CD8-positive, alpha-beta memory T cell (primary cell): Measurements from ENCODE around the gene ZNF839. TPM values are rescaled to one million over a fixed set of nuclear protein-coding genes. Genes with fewer than 3 reads are reported as not detected.
A peak's percentile ranks its signal among the peaks of the same experiment; 100 is the strongest.

ENCODE experiments used
- CTCF ChIA-PET: fragments of 350-600 bp; sonication (Branson Sonifier 250); formaldehyde crosslinking; loops from one replicate; lab custom pipeline; 2021; ENCODE audit warnings: antibody characterized with exemption; lab: Charles Lee
- POLR2A ChIA-PET: fragments of 350-600 bp; sonication (Branson Sonifier 250); formaldehyde crosslinking; loops from one replicate; lab custom pipeline; 2021; ENCODE audit warnings: antibody characterized with exemption; lab: Charles Lee
- DNase-seq, 5 donors: peaks; one replicate each; pipeline versions ENCODE4 v3.0.0 to v3.0.0-alpha.2; 2020 to 2022; ENCODE audit warnings: mixed read lengths in 1 of 5
- H3K27ac ChIP-seq: one replicate; pipeline ENCODE4 v1.7.0; 2013; ENCODE audit warnings: low read depth, mild to moderate bottlenecking, low read length, moderate library complexity
- H3K27me3 ChIP-seq: 2 replicates; pipeline ENCODE4 v1.7.0; 2013; ENCODE audit warnings: low read length, mild to moderate bottlenecking; ENCODE audit not compliant: insufficient read depth, poor library complexity, severe bottlenecking
- H3K36me3 ChIP-seq: 2 replicates; pipeline ENCODE4 v1.7.0; 2013; ENCODE audit warnings: mild to moderate bottlenecking, low read length, moderate library complexity; ENCODE audit not compliant: insufficient read depth
- H3K4me1 ChIP-seq: 2 replicates; pipeline ENCODE4 v1.7.0; 2013; ENCODE audit warnings: mild to moderate bottlenecking, low read length, moderate library complexity; ENCODE audit not compliant: insufficient read depth
- H3K4me3 ChIP-seq: 2 replicates; pipeline ENCODE4 v1.7.0; 2013; ENCODE audit warnings: mild to moderate bottlenecking, low read length
- H3K9me3 ChIP-seq: 2 replicates; pipeline ENCODE4 v1.7.0; 2013; ENCODE audit warnings: mild to moderate bottlenecking, low read length
- H3K27ac Mint-ChIP-seq, 8 donors: one replicate each; pipeline ENCODE4 v1.8.0; 2020 to 2021; ENCODE audit warnings: mixed read lengths in 8 of 8, mild to moderate bottlenecking in 6 of 8, inconsistent platforms in 3 of 8, moderate library complexity in 3 of 8
- H3K27me3 Mint-ChIP-seq, 2 donors: one replicate each; pipeline ENCODE4 v1.8.0; 2020 to 2021; ENCODE audit warnings: mixed read lengths in 2 of 2, mild to moderate bottlenecking in 1 of 2, moderate library complexity in 1 of 2
- H3K36me3 Mint-ChIP-seq, 3 donors: one replicate each; pipeline ENCODE4 v1.8.0; 2020 to 2021; ENCODE audit warnings: mixed read lengths in 3 of 3, inconsistent platforms in 1 of 3, mild to moderate bottlenecking in 1 of 3
- H3K4me1 Mint-ChIP-seq, 3 donors: one replicate each; pipeline ENCODE4 v1.8.0; 2020 to 2021; ENCODE audit warnings: mixed read lengths in 3 of 3, inconsistent platforms in 1 of 3, mild to moderate bottlenecking in 1 of 3
- H3K4me3 Mint-ChIP-seq, 7 donors: one replicate each; pipeline ENCODE4 v1.8.0; 2020 to 2021; ENCODE audit warnings: mixed read lengths in 7 of 7, mild to moderate bottlenecking in 6 of 7, moderate library complexity in 4 of 7, inconsistent platforms in 2 of 7
- H3K9me3 Mint-ChIP-seq, 5 donors: one replicate each; pipeline ENCODE4 v1.8.0; 2020 to 2022; ENCODE audit warnings: mixed read lengths in 5 of 5, mild to moderate bottlenecking in 3 of 5, moderate library complexity in 2 of 5, inconsistent platforms in 1 of 5
- polyA plus RNA-seq: library from polyadenylated mRNA; unstranded; fragments of 300-500 nt; fragmentation: Illumina TruSeq; gene quantifications from one replicate; pipeline ENCODE4 v1.2.3, GENCODE V29; 2021
- total RNA-seq, 2 experiments: library from RNA; stranded (reverse); gene quantifications; one replicate each; pipeline ENCODE4 v1.2.3, GENCODE V29; 2021

Gene ZNF839
- total and polyA plus RNA-seq, 3 experiments from 2014 or later, result 7.2 to 14.0 (median 12.9) TPM

DNA sequence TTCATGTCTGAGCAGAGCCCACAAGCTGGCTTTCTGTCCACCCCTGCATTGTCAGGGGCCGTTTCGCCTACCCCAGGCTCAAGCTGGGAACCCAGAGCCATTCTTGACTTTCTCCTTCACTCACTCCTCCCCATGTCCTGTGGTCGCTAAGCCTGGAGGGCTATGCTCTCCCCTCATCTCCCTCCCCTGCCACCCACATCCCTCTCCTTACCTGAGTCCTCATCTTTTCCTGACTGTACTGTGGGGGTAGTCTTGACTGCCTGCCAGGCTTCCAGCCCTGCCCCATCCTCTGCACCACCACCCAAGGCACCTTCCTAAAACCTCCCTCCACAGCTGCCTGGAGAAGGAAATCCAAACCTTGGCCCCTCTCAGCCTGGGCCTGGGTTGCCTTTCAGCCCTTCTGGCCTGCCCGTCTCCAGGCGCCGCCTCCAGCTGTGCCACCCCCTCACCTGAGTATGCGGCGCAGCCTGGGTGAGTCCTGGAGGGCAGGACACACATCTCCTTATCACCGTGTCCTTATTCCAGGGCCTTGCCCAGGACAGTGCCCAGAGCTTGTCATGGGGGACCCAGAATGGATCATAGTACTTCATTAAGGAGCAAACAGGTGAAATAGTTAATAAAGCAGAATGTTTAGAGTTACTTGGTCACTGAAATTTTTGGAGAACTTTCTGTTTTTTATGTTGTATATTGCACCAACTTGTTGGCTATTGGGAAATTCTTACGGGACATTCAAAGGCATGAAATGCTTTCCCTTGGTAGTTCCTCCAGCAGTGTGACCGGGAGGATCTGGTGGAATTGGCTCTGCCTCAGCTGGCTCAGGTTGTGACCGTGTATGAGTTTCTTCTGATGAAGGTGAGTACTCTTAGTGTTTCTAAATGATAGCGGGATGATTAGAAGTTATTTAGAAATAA is 14.5 kb downstream of the ZNF839 start:
- H3K4me1 Mint-ChIP-seq, result no peaks in the 10 kb centered on the region
- no peaks in the 10 kb centered on the region for H3K9me3 Mint-ChIP-seq
- no peaks in the 10 kb centered on the region for H3K9me3 ChIP-seq
- peaks cover 5% of the 10 kb centered on the region for H3K36me3 ChIP-seq
- no peaks in the 10 kb centered on the region for H3K27me3 ChIP-seq
- H3K4me3 ChIP-seq, result no peak overlapping the region
- H3K4me3 Mint-ChIP-seq, result no peak overlapping the region
- no peaks in the 10 kb centered on the region for H3K4me1 ChIP-seq
- no peak overlapping the region for H3K27ac ChIP-seq
- H3K27ac Mint-ChIP-seq, result peak overlapping the region in 2 of 8 donors; percentile 17 to 90
- no peak for DNase-seq
- CTCF ChIA-PET, result interaction anchor here (1.2 to 2.0 kb wide), 3 partner anchors 13 to 20 kb away, joined by 3 to 6 read pairs (median 5); no protein-coding TSS in a partner anchor
- no peaks in the 10 kb centered on the region for H3K27me3 Mint-ChIP-seq
- peaks cover 12 to 61% (median 14%) of the 10 kb centered on the region in 3 donors for H3K36me3 Mint-ChIP-seq
- POLR2A ChIA-PET, result no interaction called here

DNA sequence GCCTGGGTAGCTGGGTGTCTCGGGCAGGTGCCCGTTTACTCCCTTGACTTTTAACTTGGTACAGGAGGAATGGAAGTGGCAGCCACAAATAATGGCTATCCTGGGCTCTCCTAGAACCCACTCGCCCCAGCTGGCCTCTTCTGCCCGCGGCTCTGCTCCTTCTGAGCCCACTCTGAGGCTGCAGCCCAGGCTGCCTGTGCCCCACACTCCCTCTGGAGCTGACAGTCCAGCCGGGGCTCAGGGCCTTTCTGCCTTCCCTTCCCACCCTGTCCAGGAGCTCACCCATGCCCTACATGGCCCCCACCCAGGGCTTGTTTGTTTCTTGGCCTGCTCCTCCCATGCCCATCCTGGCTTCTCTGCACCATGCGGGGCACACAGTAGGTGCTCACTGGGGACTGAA is 15.6 kb downstream of the ZNF839 start:
- POLR2A ChIA-PET, result no interaction called here

DNA sequence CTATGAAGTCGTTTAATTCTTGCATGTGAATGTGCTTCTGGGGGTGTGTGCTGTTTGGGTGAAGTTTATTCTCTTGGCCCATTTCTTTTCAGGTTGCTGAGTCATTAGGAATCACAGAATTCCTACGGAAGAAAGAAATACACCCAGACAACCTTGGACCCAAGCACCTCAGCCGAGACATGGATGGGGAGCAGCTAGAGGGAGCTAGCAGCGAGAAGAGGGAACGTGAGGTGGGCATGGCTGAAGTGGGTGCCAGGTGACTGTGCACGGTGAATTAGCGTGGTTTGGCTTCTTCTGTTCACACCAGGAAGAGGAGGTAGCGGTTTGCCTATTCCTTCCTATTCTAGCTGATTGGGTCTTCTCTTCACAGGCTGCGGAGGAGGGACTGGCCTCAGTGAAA is 19.2 kb downstream of the ZNF839 start:
- Mint-ChIP-seq H3K4me1 (no peaks in the 10 kb centered on the region), H3K27me3 (no peaks in the 10 kb centered on the region), H3K36me3 (peaks cover 9 to 71% (median 12%) of the 10 kb centered on the region in 3 donors), H3K4me3 (no peak overlapping the region), H3K27ac (peak overlapping the region in 3 of 8 donors; percentile 10 to 83 (median 51)), H3K9me3 (no peaks in the 10 kb centered on the region)
- POLR2A ChIA-PET, result no interaction called here
- DNase-seq, result no peak
- no peak overlapping the region for H3K27ac ChIP-seq
- no peaks in the 10 kb centered on the region for H3K9me3 ChIP-seq
- H3K4me1 ChIP-seq, result no peaks in the 10 kb centered on the region
- no peak overlapping the region for H3K4me3 ChIP-seq
- no peaks in the 10 kb centered on the region for H3K27me3 ChIP-seq
- CTCF ChIA-PET, result no interaction called here
- H3K36me3 ChIP-seq, result peaks cover 2% of the 10 kb centered on the region

More for the DNA sequence above, 15.6 kb downstream of the ZNF839 start:
- no peak overlapping the region for H3K27ac ChIP-seq
- Mint-ChIP-seq H3K4me3 (no peak overlapping the region), H3K36me3 (peaks cover 12 to 64% (median 14%) of the 10 kb centered on the region in 3 donors), H3K4me1 (no peaks in the 10 kb centered on the region), H3K27ac (no peak overlapping the region), H3K9me3 (no peaks in the 10 kb centered on the region), H3K27me3 (no peaks in the 10 kb centered on the region)
- H3K27me3 ChIP-seq, result no peaks in the 10 kb centered on the region
- DNase-seq, result no peak
- H3K4me1 ChIP-seq, result no peaks in the 10 kb centered on the region
- no peak overlapping the region for H3K4me3 ChIP-seq
- peaks cover 5% of the 10 kb centered on the region for H3K36me3 ChIP-seq
- H3K9me3 ChIP-seq, result no peaks in the 10 kb centered on the region
- CTCF ChIA-PET, result interaction anchor here (1.4 to 2.8 kb wide), 2 partner anchors 18 to 21 kb away, joined by 3 to 9 read pairs; no protein-coding TSS in a partner anchor

DNA sequence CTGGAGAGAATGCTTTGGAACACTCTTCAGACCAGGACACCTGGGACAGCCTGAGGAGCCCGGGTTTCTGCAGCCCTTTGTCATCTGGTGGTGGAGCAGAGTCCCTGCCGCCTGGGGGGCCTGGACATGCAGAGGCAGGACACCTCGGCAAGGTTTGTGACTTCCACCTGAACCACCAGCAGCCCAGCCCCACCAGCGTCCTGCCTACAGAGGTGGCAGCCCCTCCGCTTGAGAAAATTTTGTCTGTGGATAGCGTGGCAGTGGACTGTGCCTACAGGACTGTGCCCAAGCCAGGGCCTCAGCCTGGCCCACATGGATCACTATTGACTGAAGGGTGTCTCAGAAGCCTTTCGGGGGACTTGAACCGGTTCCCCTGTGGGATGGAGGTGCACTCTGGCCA is 22.0 kb downstream of the ZNF839 start:
- H3K9me3 ChIP-seq, result no peaks in the 10 kb centered on the region
- no peak overlapping the region for H3K27ac ChIP-seq
- no peaks in the 10 kb centered on the region for H3K27me3 ChIP-seq
- no peaks in the 10 kb centered on the region for H3K4me1 ChIP-seq
- no peak for DNase-seq
- H3K36me3 ChIP-seq, result peaks cover 7% of the 10 kb centered on the region
- H3K4me3 ChIP-seq, result no peak overlapping the region
- Mint-ChIP-seq H3K36me3 (peaks cover 8 to 75% (median 13%) of the 10 kb centered on the region in 3 donors), H3K4me1 (no peaks in the 10 kb centered on the region), H3K27ac (no peak overlapping the region), H3K4me3 (no peak overlapping the region), H3K9me3 (no peaks in the 10 kb centered on the region), H3K27me3 (no peaks in the 10 kb centered on the region)
- ChIA-PET CTCF (no interaction called here), POLR2A (no interaction called here)

GRCh38 chr14:102342238-102342637 is 22.7 kb downstream of the ZNF839 start:
- no peak overlapping the region for H3K4me3 ChIP-seq
- H3K9me3 Mint-ChIP-seq, result no peaks in the 10 kb centered on the region
- H3K36me3 Mint-ChIP-seq, result peaks cover 8 to 77% (median 13%) of the 10 kb centered on the region in 3 donors
- no peaks in the 10 kb centered on the region for H3K4me1 Mint-ChIP-seq
- no peak for DNase-seq
- H3K27me3 ChIP-seq, result no peaks in the 10 kb centered on the region
- H3K4me1 ChIP-seq, result no peaks in the 10 kb centered on the region
- H3K9me3 ChIP-seq, result no peaks in the 10 kb centered on the region
- no peaks in the 10 kb centered on the region for H3K27me3 Mint-ChIP-seq
- no peak overlapping the region for H3K4me3 Mint-ChIP-seq
- peaks cover 7% of the 10 kb centered on the region for H3K36me3 ChIP-seq
- H3K27ac Mint-ChIP-seq, result peak overlapping the region in 1 of 8 donors; percentile 32
- ChIA-PET POLR2A (no interaction called here), CTCF (no interaction called here)
- H3K27ac ChIP-seq, result no peak overlapping the region

DNA sequence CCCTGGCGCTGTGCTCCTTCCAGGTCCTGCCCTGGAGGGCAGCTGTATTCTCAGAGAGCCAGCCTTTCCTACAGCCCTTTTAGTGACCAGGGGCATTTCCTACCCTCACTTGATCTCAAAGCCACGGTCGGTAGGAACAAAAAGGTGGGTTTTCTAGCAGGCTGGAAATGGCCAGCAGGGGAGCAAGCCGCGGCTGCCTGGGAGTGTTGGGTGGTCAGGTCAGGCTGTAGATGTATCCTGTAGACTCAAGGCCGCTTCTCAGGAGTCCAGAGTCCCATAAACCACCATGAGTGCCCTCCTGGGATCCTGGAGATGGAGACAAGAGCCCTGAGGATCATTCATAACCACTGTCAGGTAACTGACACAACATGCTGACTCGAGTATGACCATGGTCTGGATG is 24.5 kb downstream of the ZNF839 start:
- no peaks in the 10 kb centered on the region for H3K27me3 Mint-ChIP-seq
- no peak overlapping the region for H3K4me3 ChIP-seq
- peaks cover 18% of the 10 kb centered on the region for H3K36me3 ChIP-seq
- no peak overlapping the region for H3K4me3 Mint-ChIP-seq
- H3K27ac ChIP-seq, result no peak overlapping the region
- no peaks in the 10 kb centered on the region for H3K9me3 ChIP-seq
- no peaks in the 10 kb centered on the region for H3K4me1 ChIP-seq
- DNase-seq, result no peak
- H3K36me3 Mint-ChIP-seq, result peaks cover 0 to 78% (median 16%) of the 10 kb centered on the region in 3 donors
- H3K27me3 ChIP-seq, result no peaks in the 10 kb centered on the region
- ChIA-PET POLR2A (no interaction called here), CTCF (no interaction called here)
- no peaks in the 10 kb centered on the region for H3K9me3 Mint-ChIP-seq
- H3K27ac Mint-ChIP-seq, result no peak overlapping the region
- H3K4me1 Mint-ChIP-seq, result no peaks in the 10 kb centered on the region

- H3K4me1 ChIP-seq, result no peaks in the 10 kb centered on the region
- H3K4me3 Mint-ChIP-seq, result no peak overlapping the region
- H3K36me3 ChIP-seq, result peaks cover 18% of the 10 kb centered on the region
- ChIA-PET CTCF (no interaction called here), POLR2A (no interaction called here)
- H3K27ac Mint-ChIP-seq, result no peak overlapping the region
- H3K4me1 Mint-ChIP-seq, result no peaks in the 10 kb centered on the region
- H3K9me3 ChIP-seq, result no peaks in the 10 kb centered on the region
- H3K27me3 ChIP-seq, result no peaks in the 10 kb centered on the region
- peaks cover 0 to 80% (median 16%) of the 10 kb centered on the region in 3 donors for H3K36me3 Mint-ChIP-seq
- no peak overlapping the region for H3K27ac ChIP-seq
- DNase-seq, result no peak
- H3K9me3 Mint-ChIP-seq, result no peaks in the 10 kb centered on the region
- H3K27me3 Mint-ChIP-seq, result no peaks in the 10 kb centered on the region
- H3K4me3 ChIP-seq, result no peak overlapping the region
Observed at GRCh38 chr14:102344485-102344884, 24.9 kb downstream of the ZNF839 start.

GRCh38 chr14:102345232-102345631 is 25.7 kb downstream of the ZNF839 start:
- H3K4me1 ChIP-seq, result no peaks in the 10 kb centered on the region
- peaks cover 0 to 86% (median 16%) of the 10 kb centered on the region in 3 donors for H3K36me3 Mint-ChIP-seq
- ChIA-PET CTCF (no interaction called here), POLR2A (no interaction called here)
- H3K36me3 ChIP-seq, result peaks cover 18% of the 10 kb centered on the region
- H3K27me3 Mint-ChIP-seq, result no peaks in the 10 kb centered on the region
- H3K27ac ChIP-seq, result no peak overlapping the region
- no peaks in the 10 kb centered on the region for H3K9me3 ChIP-seq
- H3K27ac Mint-ChIP-seq, result peak overlapping the region in 1 of 8 donors; percentile 56
- H3K27me3 ChIP-seq, result no peaks in the 10 kb centered on the region
- peaks cover 0 to 4% (median 0%) of the 10 kb centered on the region in 3 donors for H3K4me1 Mint-ChIP-seq
- no peaks in the 10 kb centered on the region for H3K9me3 Mint-ChIP-seq
- no peak for DNase-seq
- H3K4me3 Mint-ChIP-seq, result no peak overlapping the region
- no peak overlapping the region for H3K4me3 ChIP-seq
